Measurements from ENCODE around the gene HOXA7.

HOXA7 gene

GRCh38 chr7:27186668-27187474 lies 30.4 kb upstream of the HOXA7 start:
- no peaks in the 10 kb centered on the region for H3K36me3 ChIP-seq (replicated peaks)
- in situ Hi-C loops (cut with HindIII; ENCODE audit: low pct_ligation_motif_present, low sequenced_read_pairs): no loop called here
- H3K27ac ChIP-seq: no peak overlapping the region
- no peak for TF ChIP-seq CTCF (IDR thresholded peaks at IDR 0.05; ENCODE audit: low read depth, low read length, missing control alignments)
- no peak overlapping the region for H3K4me3 ChIP-seq (ENCODE audit: low read depth, low read length)
- DNase-seq: no peak
- peaks cover 97% of the 10 kb centered on the region for H3K27me3 ChIP-seq (replicated peaks)

- in situ Hi-C loops (cut with HindIII; ENCODE audit: low pct_ligation_motif_present, low sequenced_read_pairs): no loop called here
- Histone ChIP-seq H3K4me3 (ENCODE audit: low read depth, low read length) (no peak overlapping the region), H3K27ac (no peak overlapping the region), H3K27me3 (replicated peaks) (peaks cover 94% of the 10 kb centered on the region), H3K36me3 (replicated peaks) (no peaks in the 10 kb centered on the region)
- TF ChIP-seq CTCF (IDR thresholded peaks at IDR 0.05; ENCODE audit: low read depth, low read length, missing control alignments): no peak
- no peak for DNase-seq
Measured at GRCh38 chr7:27185854-27186667, 29.6 kb upstream of the HOXA7 start.

- no peak for DNase-seq
- H3K36me3 ChIP-seq (replicated peaks): no peaks in the 10 kb centered on the region
- H3K27me3 ChIP-seq (replicated peaks): peaks cover 94% of the 10 kb centered on the region
- H3K27ac ChIP-seq: no peak within 1 kb of the TSS
- in situ Hi-C loops (cut with HindIII; ENCODE audit: low pct_ligation_motif_present, low sequenced_read_pairs): no loop called here
- TF ChIP-seq CTCF (IDR thresholded peaks at IDR 0.05; ENCODE audit: low read depth, low read length, missing control alignments): no peak
- no peak within 1 kb of the TSS for H3K4me3 ChIP-seq (ENCODE audit: low read depth, low read length)
Measured at GRCh38 chr7:27185013-27185853, 28.8 kb upstream of the HOXA7 start, which contains the start of gene HOXA11. Gene HOXA11, minus strand, starts transcription at chr7:27185232. Its CDS starts 88 bp downstream, at chr7:27185144.

DNA sequence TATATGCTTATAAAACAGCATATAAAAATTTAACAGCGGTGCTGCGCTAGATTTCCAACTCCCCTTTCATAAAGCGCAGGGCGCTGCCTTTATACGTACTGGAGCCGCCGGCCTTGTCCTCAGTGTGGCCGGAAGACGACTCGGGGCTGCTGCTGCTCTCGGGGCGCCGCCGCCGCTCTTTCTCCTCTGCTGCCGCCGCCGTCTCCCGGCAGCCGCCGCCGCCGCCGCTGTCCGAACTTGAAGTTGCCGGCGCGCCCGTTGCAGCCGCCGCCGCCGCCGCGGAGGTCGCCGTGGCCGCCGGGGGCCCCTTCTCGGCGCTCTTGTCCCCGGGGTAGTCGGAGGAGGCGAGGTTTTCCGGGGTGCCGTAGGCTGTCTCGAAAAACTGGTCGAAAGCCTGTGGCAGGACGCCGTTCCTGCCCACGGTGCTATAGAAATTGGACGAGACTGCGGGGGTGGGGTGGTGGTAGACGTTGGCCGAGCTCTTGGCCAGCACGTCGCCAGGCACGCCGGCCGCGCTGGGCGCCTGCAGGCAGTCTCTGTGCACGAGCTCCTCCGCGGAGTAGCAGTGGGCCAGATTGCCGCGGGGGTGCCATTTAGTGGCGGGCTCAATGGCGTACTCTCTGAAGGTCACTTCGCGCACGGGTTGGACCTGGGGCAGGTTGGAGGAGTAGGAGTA lies 28.0 kb upstream of the HOXA7 start:
- Histone ChIP-seq H3K27ac (no peak overlapping the region), H3K36me3 (replicated peaks) (no peaks in the 10 kb centered on the region), H3K27me3 (replicated peaks) (peaks cover 93% of the 10 kb centered on the region), H3K4me3 (ENCODE audit: low read depth, low read length) (no peak overlapping the region)
- no peak for TF ChIP-seq CTCF (IDR thresholded peaks at IDR 0.05; ENCODE audit: low read depth, low read length, missing control alignments)
- DNase-seq: no peak
- in situ Hi-C loops (cut with HindIII; ENCODE audit: low pct_ligation_motif_present, low sequenced_read_pairs): no loop called here

GRCh38 chr7:27183682-27184336 lies 27.3 kb upstream of the HOXA7 start:
- Histone ChIP-seq H3K27ac (no peak overlapping the region), H3K27me3 (replicated peaks) (peaks cover 91% of the 10 kb centered on the region), H3K4me3 (ENCODE audit: low read depth, low read length) (no peak overlapping the region), H3K36me3 (replicated peaks) (no peaks in the 10 kb centered on the region)
- in situ Hi-C loops (cut with HindIII; ENCODE audit: low pct_ligation_motif_present, low sequenced_read_pairs): no loop called here
- no peak for DNase-seq
- TF ChIP-seq CTCF (IDR thresholded peaks at IDR 0.05; ENCODE audit: low read depth, low read length, missing control alignments): no peak

All from brain microvascular endothelial cell (primary cell).